GM12878 (cell line): ENCODE data around the gene SERPINE2.

Experiments used
- CREB1 ChIP-seq: IDR thresholded peaks from 2 replicates; pipeline ENCODE4 v1.6.1; 2012; ENCODE audit warnings: low read depth, mild to moderate bottlenecking, inconsistent platforms
- CTCF ChIP-seq, 3 experiments: IDR thresholded peaks in 2 of 3; conservative IDR thresholded peaks in 1 of 3; 2 replicates each; pipeline ENCODE4 v1.5.1; 2011; ENCODE audit warnings: low read depth in 3 of 3, low read length in 3 of 3, mild to moderate bottlenecking in 3 of 3, control low read depth in 2 of 3, moderate library complexity in 2 of 3, inconsistent platforms in 1 of 3, mixed read lengths in 1 of 3; ENCODE audit not compliant: control insufficient read depth in 2 of 3, insufficient read depth in 1 of 3; ENCODE audit errors: extremely low read depth in 1 of 3
- EZH2 ChIP-seq: IDR thresholded peaks from 2 replicates; pipeline ENCODE4 v1.6.1; 2012; ENCODE audit warnings: low read depth, mild to moderate bottlenecking, control low read depth, inconsistent platforms, low read length, borderline replicate concordance; ENCODE audit not compliant: control insufficient read depth
- HDGF ChIP-seq: fragments of 450-650 bp; IDR thresholded peaks from 2 replicates; pipeline ENCODE4 v1.6.1; 2016; ENCODE audit warnings: antibody characterized with exemption
- MXI1 ChIP-seq: fragments of 150-350 bp; IDR thresholded peaks from 2 replicates; pipeline ENCODE4 v1.6.1; 2011; ENCODE audit warnings: low read depth, mild to moderate bottlenecking, inconsistent platforms, low read length, improper control_type of control experiment
- RELA ChIP-seq: fragments of 450-650 bp; IDR thresholded peaks from 2 replicates; pipeline ENCODE4 v1.8.0; 2014; ENCODE audit warnings: borderline replicate concordance; ENCODE audit not compliant: partially characterized antibody
- SMC3 ChIP-seq: IDR thresholded peaks from 2 replicates; pipeline ENCODE4 v1.6.1; 2011; ENCODE audit warnings: low read length, improper control_type of control experiment, borderline replicate concordance
- USF2 ChIP-seq: IDR thresholded peaks from 2 replicates; pipeline ENCODE4 v1.6.1; 2011; ENCODE audit warnings: low read depth, low read length, improper control_type of control experiment, borderline replicate concordance

GRCh38 chr2:223979730-223980396 lies 59.2 kb downstream of the SERPINE2 start:
- no peak for TF ChIP-seq MXI1
- no peak for TF ChIP-seq HDGF
- no peak for TF ChIP-seq RELA
- TF ChIP-seq SMC3: no peak
- no peak for TF ChIP-seq CREB1
- TF ChIP-seq CTCF (IDR thresholded peaks at IDR 0.05 in 2 of 3, conservative IDR thresholded peaks at IDR 0.05 in 1 of 3; ENCODE audit: control insufficient read depth in 2 of 3, extremely low read depth in 1 of 3, insufficient read depth in 1 of 3, low read depth in 3 of 3, low read length in 3 of 3): no peak
- TF ChIP-seq EZH2: no peak
- no peak for TF ChIP-seq USF2
